GM19395 (cell line): ENCODE data around the gene BRK1.
"Not testable (repeated sequence)": the region's sequence is repeated elsewhere in the genome, so short reads cannot be mapped to it uniquely, and the experiment has no call there.

Source experiments
- ATAC-seq: cut with Tn5 transposase; IDR thresholded peaks from one replicate; pipeline ENCODE4 v1.9.1; 2021; ENCODE audit warnings: mild to moderate bottlenecking, moderate library complexity; ENCODE audit not compliant: unreplicated experiment

BRK1 gene

GRCh38 chr3:10115326-10116137 lies at the start of gene BRK1:
Gene BRK1 (plus strand): TSS chr3:10115675. CDS start chr3:10115702, 27 bp downstream.
- peak; percentile 97 for ATAC-seq

GRCh38 chr3:10070077-10070476 lies 45.4 kb upstream of the BRK1 start:
- ATAC-seq = not testable (repeated sequence)

DNA sequence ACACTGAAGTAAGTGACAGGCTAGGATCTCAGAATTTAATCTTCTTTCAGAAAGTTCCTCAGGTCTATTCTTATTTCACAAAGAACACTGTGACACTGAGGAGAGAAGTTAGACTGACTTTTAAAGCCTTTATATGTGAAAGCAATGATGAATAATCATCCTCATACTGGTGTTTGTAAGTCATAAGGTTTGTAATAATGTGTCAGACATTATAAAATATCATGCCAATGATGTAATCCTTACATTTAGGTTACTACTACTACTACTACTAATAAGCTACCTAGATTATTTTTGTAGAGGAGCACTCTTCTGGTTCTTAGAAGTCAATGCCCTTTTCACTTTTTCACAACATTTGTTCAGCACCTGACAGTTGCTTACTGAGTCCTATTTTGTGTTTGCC lies 40.8 kb upstream of the BRK1 start:
- no peak for ATAC-seq

DNA sequence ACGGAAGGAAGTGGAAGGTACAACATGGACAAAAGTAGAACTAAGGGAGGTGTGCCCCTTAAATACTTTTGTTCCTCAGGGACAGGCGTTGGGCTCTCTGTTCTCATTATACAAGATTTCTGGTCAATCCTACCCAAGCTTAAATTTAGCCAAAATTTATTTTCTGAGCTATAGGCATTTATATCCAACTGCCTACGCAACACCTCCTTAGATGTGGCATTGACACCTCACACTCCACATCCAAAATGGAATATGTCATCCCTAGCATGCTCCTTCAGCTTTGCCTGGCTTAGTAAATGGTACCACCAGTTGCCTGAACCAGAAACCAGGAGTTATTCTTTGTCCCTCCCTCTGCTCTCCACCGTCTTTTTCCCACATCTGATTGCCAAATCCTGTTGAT lies 33.6 kb upstream of the BRK1 start:
- no peak for ATAC-seq

DNA sequence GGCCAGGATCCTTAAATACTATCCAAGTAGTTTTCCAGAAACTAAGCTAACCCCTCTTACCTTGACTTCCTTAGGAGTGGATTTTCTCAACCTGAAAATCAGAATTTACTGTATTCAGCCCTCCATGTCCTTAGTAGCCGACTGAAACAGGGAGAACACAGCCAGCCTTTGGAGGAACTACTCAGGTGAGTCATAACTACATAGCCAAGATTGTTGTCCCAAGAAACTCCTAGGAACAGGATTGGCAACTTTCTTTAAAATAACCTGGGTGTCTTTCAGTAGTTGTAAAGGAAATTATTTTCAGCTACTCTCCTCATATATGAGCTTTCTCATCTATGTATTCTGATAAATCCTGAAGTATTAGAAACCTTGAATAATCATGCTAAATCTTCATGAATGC lies 29.7 kb upstream of the BRK1 start:
- ATAC-seq = no peak

DNA sequence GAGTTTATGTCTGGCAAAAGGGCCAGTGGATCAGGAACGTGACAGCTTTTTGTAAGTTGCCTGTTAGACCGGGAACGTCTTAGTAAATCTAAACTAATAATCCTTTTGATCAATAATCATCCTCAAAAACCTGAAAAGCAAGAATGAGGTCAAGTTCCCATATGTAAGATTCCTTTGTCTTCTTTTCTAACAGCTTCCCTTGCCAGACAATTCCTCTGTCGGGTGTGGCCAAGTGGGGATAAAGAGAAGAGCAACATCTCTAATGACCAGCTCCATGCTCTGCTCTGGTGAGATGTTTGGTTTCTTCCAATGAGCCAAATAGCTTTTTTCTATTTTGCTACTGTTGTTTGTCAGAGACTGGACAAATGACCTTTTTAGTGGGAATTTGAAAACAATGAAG lies 27.2 kb upstream of the BRK1 start:
- no peak for ATAC-seq

DNA sequence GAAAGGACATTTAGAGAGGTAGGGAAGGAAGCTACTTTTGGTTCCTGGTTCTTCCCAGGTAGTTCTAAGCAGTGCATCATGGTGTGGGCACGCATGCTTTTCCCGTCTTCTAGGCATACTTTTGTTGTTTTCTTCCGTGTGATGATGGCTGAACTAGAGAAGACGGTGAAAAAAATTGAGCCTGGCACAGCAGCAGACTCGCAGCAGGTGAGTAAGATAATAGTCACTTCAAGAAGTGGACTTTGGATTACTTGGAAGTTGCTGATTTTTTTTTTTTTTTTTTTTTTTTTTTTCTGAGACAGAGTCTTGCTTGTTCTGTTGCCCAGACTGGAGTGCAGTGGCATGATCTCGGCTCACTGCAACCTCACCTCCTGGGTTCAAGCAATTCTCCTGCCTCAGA lies 25.3 kb upstream of the BRK1 start:
- ATAC-seq = no peak

GRCh38 chr3:10090774-10091173 lies 24.7 kb upstream of the BRK1 start:
- not testable (repeated sequence) for ATAC-seq

- not testable (repeated sequence) for ATAC-seq
These were observed 24.1 kb upstream of the BRK1 start for GRCh38 chr3:10091387-10091786.

GRCh38 chr3:10093678-10094077 lies 21.8 kb upstream of the BRK1 start:
- ATAC-seq = no peak

- no peak for ATAC-seq
These were observed 16.4 kb upstream of the BRK1 start for GRCh38 chr3:10099041-10099440.

DNA sequence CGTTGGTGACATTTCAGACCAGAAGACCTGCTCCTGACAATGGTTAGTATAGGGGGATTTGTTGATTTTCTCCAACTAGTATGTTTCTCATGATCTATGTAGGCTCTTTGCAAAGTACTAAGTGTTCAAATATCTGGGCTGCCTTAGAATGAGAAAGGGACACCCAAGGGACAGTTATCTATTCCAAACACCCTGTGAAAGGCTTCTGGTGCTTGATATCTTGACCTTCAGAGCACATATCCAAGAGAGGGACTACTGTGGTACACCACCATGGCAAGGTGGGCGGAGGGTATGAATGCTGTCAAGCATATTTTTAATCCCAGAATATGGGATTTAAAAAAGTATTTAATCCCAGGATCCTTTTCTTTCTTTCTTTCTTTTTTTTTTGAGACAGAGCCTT lies 8.6 kb upstream of the BRK1 start:
- ATAC-seq = no peak

DNA sequence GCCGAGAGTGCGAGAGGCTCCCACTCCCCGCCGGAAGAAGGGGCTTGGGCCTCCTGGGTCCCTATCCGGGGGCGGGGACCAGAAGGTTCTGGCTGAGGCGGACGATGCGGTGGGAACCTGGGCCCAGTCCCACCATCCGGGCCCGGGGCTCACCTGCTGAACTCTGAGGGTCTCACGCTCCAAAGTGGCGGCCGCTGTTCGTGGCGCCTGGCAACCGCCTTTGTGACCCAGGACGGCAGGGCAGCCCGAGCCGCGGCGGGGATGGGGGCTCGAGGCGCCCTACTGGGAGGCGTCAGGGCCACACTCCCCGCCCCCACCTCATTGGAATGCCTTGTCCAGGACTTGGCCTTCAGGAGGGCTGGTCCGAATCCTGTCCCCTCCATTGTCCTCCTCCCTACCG lies 7.4 kb upstream of the BRK1 start, which contains the start of gene FANCD2OS:
FANCD2OS (minus strand) TSS at position 165 of the 400 bp plus-strand sequence. CDS start 3,481 bp downstream, outside the sequence.
- no peak for ATAC-seq

DNA sequence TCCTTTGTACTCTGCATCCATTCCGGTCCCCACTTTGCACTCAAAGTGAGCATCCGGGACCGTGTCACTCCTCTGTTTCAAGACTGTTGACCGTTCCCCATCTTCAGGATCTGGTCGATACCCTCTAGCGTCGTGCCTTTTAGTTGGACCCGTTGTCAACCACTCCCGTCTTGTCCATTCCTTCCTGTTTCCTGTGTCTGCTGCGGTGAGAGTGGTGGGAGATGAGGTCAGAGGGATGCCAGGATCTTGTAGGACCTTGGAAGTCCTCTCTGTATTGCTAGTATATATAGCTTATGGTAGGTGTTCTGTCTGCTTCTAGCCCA lies 624 bp downstream of the BRK1 start:
- no peak for ATAC-seq

- no peak for ATAC-seq
These were observed 1.5 kb downstream of the BRK1 start for GRCh38 chr3:10116928-10117327.

GRCh38 chr3:10119376-10119775 lies 3.9 kb downstream of the BRK1 start:
- ATAC-seq = no peak

DNA sequence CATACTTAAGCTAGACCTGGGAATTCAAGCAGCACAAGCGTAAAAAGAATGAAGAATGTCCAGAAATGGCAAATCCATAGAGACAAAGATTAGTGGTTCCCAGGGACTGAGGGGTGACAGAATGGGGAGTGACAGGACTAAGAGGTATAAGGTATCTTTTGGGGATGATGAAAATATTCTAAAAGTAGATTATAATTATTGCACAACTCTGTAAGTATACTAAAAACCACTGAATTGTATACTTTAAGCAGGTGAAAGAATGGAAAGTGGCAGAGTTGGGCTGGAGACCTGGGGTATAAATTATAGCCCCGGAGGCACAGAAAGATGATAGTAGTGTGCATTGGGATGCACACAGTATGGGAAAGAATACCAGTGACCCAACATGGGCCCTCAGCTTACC lies 5.6 kb downstream of the BRK1 start:
- no peak for ATAC-seq

- ATAC-seq = no peak
These were observed 7.2 kb downstream of the BRK1 start for GRCh38 chr3:10122724-10123123.

DNA sequence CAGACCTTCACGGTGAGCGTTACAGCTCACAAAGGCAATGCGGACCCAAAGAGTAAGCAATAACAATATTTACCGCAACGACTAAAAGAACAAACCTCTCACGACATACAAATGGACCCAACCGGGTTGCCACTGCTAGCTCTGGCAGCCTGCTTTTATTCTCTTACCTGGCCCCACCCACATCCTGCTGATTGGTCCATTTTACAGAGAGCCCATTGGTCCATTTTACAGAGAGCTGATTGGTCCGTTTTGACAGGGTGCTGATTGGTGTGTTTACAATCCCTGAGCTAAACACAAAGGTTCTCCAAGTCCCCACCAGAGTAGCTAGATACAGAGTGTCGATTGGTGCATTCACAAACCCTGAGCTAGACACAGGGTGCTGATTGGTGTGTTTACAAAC lies 20.4 kb downstream of the BRK1 start:
- ATAC-seq = not testable (repeated sequence)

GRCh38 chr3:10136426-10137005 lies 21.0 kb downstream of the BRK1 start:
- no peak for ATAC-seq

- ATAC-seq = no peak
These were observed 21.7 kb downstream of the BRK1 start for GRCh38 chr3:10137178-10137577.

DNA sequence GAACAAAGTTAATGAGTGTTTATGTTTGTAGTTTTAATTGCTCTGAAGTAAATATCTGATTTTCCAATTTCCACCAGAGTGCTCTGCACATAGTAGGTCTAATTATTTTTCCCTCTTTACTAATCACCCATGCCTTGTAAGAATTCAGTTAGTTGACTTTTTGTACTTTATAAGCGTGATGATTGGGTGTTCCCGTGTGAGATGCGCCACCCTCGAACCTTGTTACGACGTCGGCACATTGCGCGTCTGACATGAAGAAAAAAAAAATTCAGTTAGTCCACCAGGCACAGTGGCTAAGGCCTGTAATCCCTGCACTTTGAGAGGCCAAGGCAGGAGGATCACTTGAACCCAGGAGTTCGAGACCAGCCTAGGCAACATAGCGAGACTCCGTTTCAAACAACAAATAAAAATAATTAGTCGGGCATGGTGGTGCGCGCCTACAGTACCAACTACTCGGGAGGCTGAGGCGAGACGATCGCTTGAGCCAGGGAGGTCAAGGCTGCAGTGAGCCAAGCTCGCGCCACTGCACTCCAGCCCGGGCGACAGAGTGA lies 25.6 kb downstream of the BRK1 start:
- ATAC-seq = no peak
